ENCODE data around the gene BRD1.
"Not testable (repeated sequence)": the region's sequence is repeated elsewhere in the genome, so short reads cannot be mapped to it uniquely, and the experiment has no call there.

BRD1 gene

GRCh38 chr22:49852898-49853894, 25.5 kb upstream of the BRD1 start, which contains the start of gene ZBED4:
Gene ZBED4, plus strand, starts transcription at chr22:49853844. Its CDS starts 29,819 bp downstream, at chr22:49883663.
- TF ChIP-seq CTCF (IDR thresholded peaks at IDR 0.05; ENCODE audit: low read depth, low read length, poor library complexity, severe bottlenecking) (no peak), EZH2phosphoT487 (IDR thresholded peaks at IDR 0.05; ENCODE audit: borderline replicate concordance, low read length) (no peak)
- peaks cover 25% of the 10 kb centered on the region for H3K4me1 ChIP-seq (ENCODE audit: control insufficient read depth, low read length)
- H4K20me1 ChIP-seq (ENCODE audit: control insufficient read depth, insufficient read depth, low read depth, low read length): peaks cover 25% of the 10 kb centered on the region

GRCh38 chr22:49852568-49852897, 24.9 kb upstream of the BRD1 start:
- H3K79me2 ChIP-seq (ENCODE audit: control insufficient read depth, low read length): peaks cover 35% of the 10 kb centered on the region
- peaks cover 25% of the 10 kb centered on the region for H3K36me3 ChIP-seq (ENCODE audit: control insufficient read depth, low read length)
- not testable (repeated sequence) for H3K9me2 ChIP-seq (replicated peaks; ENCODE audit: control insufficient read depth, low read length); H3K9me3 ChIP-seq (ENCODE audit: control insufficient read depth, insufficient read depth, low read length); H3F3A ChIP-seq (ENCODE audit: control insufficient read depth, insufficient read depth)
- H3K27me3 ChIP-seq (ENCODE audit: control insufficient read depth, low read length): peaks cover 31% of the 10 kb centered on the region
- H3K4me1 ChIP-seq (ENCODE audit: control insufficient read depth, low read length): peaks cover 25% of the 10 kb centered on the region
- H3K4me3 ChIP-seq (ENCODE audit: low read length): peak overlapping the region; percentile 89
- H4K20me1 ChIP-seq (ENCODE audit: control insufficient read depth, insufficient read depth, low read depth, low read length): peaks cover 24% of the 10 kb centered on the region
- H3K4me2 ChIP-seq (ENCODE audit: low read length): peak overlapping the region; percentile 96
- peak overlapping the region; percentile 77 for H3K27ac ChIP-seq (ENCODE audit: low read depth, low read length)

More at GRCh38 chr22:49852898-49853894, 25.5 kb upstream of the BRD1 start, which contains the start of gene ZBED4:
- Histone ChIP-seq H3K27me3 (ENCODE audit: control insufficient read depth, low read length) (peaks cover 26% of the 10 kb centered on the region), H3K27ac (ENCODE audit: low read depth, low read length) (peak within 1 kb of the TSS; percentile 77), H3K4me3 (ENCODE audit: low read length) (peak within 1 kb of the TSS; percentile 98), H3K36me3 (ENCODE audit: control insufficient read depth, low read length) (peaks cover 27% of the 10 kb centered on the region), H3K4me2 (ENCODE audit: low read length) (peak within 1 kb of the TSS; percentile 96), H3F3A (ENCODE audit: control insufficient read depth, insufficient read depth) (peaks cover 2% of the 10 kb centered on the region), H3K9me3 (ENCODE audit: control insufficient read depth, insufficient read depth, low read length) (no peaks in the 10 kb centered on the region), H3K79me2 (ENCODE audit: control insufficient read depth, low read length) (peaks cover 42% of the 10 kb centered on the region), H3K9me2 (replicated peaks; ENCODE audit: control insufficient read depth, low read length) (no peaks in the 10 kb centered on the region)

GRCh38 chr22:49850959-49851802, 23.5 kb upstream of the BRD1 start:
- no peak overlapping the region for H3K27ac ChIP-seq (ENCODE audit: low read depth, low read length)
- H3K4me2 ChIP-seq (ENCODE audit: low read length): no peak overlapping the region
- peaks cover 18% of the 10 kb centered on the region for H4K20me1 ChIP-seq (ENCODE audit: control insufficient read depth, insufficient read depth, low read depth, low read length)
- H3K79me2 ChIP-seq (ENCODE audit: control insufficient read depth, low read length): peaks cover 21% of the 10 kb centered on the region
- H3F3A ChIP-seq (ENCODE audit: control insufficient read depth, insufficient read depth): peaks cover 2% of the 10 kb centered on the region
- H3K4me3 ChIP-seq (ENCODE audit: low read length): no peak overlapping the region
- peaks cover 25% of the 10 kb centered on the region for H3K4me1 ChIP-seq (ENCODE audit: control insufficient read depth, low read length)
- H3K9me2 ChIP-seq (replicated peaks; ENCODE audit: control insufficient read depth, low read length): no peaks in the 10 kb centered on the region
- TF ChIP-seq EZH2phosphoT487 (IDR thresholded peaks at IDR 0.05; ENCODE audit: borderline replicate concordance, low read length): no peak
- no peak for TF ChIP-seq CTCF (IDR thresholded peaks at IDR 0.05; ENCODE audit: low read depth, low read length, poor library complexity, severe bottlenecking)
- H3K27me3 ChIP-seq (ENCODE audit: control insufficient read depth, low read length): peaks cover 36% of the 10 kb centered on the region
- H3K36me3 ChIP-seq (ENCODE audit: control insufficient read depth, low read length): peaks cover 15% of the 10 kb centered on the region
- no peaks in the 10 kb centered on the region for H3K9me3 ChIP-seq (ENCODE audit: control insufficient read depth, insufficient read depth, low read length)

All from DOHH2 (cell line).